GM19035 (cell line): Measurements from ENCODE around the gene STARD5.
A peak's percentile ranks its signal among the peaks of the same experiment; 100 is the strongest.

Source experiments
- ATAC-seq: cut with Tn5 transposase; IDR thresholded peaks from one replicate; pipeline ENCODE4 v1.9.1; 2021; ENCODE audit not compliant: unreplicated experiment

STARD5 gene

DNA sequence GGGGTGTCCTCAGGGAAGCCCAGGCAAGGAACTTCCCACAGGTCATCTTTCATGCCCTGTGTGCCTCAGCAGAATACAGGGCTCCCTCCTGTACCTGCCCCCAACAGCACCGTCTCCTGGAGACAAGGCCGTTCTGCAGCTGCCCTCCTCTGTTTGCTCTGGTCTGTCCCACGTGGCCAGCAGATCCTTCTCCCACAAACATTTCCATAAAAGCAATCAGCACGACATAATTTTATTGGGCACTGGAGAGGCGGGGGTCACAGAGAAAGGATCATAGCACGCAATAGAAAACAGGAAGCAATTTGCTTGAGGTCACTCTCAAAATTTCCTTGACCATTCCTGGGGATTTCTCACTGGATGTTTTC lies 29.4 kb downstream of the STARD5 start:
- ATAC-seq: no peak

DNA sequence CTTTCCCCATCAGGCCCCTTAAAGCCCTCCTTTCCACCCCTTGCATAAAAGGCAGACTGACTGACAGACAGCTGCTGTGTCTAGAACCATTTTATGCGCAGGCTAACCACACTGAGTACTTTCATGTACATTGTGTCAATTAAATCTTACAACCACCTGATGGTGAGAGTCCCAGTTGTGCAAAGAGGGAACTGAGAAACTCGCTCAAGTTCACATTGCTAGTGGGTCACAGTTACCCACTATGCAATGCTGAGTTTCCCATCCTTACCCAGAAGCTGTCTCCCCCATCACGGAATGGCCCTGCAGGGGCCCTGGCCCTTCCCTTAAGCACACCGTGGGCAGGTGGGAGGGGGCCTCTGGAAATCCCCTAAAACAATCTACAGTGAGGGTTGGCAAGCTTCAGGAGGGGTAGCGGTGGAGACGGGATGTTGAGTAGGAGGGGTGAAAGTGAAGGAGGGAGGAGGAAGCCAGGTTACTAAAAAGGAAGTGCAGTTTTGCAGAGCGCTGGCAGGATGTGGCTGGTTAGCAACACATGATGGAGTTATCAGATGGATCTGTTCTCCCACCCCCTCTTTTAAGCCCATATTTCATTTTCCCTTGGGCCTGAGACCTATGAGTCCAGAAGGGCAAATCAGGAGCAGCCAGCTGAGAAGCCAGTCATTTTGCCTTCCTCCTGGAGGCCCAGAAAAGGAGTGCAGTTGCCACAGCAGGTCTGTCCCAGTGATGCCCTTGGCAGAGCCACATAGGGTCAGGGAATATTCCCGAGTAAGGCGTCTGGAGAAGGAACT lies 30.0 kb downstream of the STARD5 start:
- peak; percentile 61 for ATAC-seq

DNA sequence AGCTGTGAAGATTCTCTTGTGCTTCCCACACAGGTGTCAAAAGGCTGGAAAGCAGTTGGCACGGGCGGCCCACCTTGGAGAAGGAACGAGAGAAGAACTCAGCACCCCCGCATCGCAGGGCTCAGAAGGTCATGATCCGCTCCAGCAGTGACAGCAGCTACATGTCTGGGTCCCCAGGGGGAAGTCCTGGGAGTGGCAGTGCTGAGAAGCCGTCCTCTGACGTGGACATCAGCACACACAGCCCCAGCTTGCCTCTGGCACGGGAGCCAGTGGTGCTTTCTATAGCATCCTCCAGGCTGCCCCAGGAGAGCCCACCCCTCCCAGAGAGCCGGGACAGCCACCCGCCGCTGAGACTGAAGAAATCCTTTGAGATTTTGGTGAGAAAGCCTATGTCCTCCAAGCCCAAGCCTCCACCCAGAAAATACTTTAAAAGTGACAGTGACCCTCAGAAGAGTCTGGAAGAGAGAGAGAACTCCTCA lies 31.4 kb downstream of the STARD5 start:
- ATAC-seq: peak; percentile 41

DNA sequence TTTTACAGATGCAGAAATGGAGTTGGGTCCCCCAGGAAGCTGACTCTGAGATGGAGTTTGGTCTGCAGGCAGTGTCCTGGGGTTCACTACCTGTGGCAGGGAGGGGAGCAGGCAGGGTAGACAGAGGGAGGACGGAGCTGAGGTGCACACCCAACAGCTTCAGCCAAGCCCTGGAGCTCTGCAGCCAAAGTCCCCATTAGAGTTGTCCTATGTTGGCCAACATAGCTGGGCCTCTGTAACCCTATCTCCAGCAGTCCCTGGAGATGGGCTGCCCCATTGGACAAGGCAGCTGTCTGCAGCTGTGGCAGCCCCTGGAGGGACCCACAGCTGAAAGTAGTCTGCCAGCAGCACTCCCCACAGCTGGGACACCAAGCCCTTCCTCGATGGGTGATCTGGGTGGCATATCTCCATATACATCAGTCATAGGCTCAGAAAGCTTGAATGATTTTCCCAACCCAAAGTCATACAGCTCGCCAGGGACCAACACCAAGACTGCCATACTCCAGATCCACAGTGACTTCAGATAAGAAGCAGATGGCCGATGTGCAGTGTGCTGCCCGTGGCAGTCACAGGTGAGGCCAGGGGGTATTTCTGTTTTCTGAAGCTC lies 31.9 kb downstream of the STARD5 start:
- ATAC-seq: peak; percentile 2

DNA sequence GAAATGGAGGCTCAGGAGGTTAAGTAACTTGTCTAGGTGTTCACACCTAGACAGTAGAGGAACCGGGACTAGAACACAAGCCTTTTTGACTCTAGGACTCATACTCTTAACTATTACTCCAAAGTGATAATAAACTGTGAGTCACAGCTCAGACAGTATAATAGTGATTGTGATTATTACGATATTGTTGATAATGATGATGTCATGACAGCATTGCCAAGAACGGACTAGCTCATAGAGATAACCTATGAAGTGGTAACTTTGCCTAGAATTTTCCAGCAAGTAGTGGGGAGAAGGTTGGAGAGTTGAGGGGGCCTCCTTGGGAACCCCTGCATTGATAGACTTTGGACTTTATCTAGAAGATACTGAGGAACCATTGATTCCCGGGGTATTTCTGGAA lies 34.0 kb downstream of the STARD5 start:
- no peak for ATAC-seq

DNA sequence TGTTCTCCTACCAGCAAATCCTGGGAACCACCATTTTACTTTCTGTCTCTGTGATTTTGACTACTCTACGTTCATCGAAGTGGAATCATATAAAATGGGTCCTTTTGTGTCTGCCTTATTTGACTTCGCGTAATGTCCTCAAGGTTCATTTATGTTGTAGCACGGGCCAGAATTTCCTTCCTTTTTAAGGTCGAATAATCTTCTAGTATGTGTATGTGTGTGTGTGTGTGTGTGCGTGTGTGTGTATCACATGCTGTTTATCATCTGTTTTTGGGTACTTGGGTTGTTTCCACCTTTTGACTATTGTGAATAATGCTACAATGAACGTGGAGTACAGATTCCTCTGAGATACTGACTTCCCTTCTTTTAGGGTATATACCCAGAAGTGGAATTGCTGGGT lies 35.3 kb downstream of the STARD5 start:
- ATAC-seq: no peak

DNA sequence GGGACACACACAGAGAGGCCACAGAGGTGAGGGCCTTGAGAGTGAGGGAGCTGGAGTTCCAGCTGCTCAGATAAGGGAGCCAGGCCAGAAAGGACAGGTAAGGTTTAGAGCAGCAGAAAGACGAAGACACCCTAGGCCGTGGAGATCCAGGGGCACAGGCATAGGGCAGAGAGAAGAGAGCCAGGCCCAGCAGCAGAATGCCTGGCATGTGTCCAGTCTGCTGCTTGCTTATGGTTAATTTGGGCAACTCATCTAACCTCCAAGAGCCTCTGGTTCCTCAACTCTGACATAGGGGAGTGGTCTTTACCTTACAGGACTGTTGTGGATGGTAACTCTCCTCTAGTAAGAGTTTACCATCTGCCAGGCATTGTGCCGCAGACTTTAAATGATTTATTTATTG lies 35.9 kb downstream of the STARD5 start:
- ATAC-seq: no peak

DNA sequence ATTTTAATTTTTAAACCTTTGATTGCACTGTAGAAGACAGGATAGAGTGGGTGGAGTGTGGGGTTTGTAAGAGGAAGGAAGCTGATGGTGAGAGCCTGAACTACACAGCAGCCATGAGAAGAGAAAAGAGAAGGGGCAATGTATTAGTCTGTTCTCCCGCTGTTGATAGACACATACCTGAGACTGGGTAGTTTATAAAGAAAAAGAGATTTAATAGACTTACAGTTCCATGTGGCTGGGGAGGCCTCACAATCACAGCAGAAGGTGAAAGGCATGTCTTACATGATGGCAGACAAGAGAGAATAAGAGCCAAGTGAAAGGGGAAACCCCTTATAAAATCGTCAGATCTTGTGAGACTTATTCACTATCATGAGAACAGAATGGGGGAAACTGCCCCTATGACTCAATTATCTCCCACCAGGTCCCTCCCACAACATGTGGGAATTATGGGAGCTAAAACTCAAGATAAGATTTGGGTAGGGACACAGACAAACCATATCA lies 37.3 kb downstream of the STARD5 start:
- peak; percentile 53 for ATAC-seq

DNA sequence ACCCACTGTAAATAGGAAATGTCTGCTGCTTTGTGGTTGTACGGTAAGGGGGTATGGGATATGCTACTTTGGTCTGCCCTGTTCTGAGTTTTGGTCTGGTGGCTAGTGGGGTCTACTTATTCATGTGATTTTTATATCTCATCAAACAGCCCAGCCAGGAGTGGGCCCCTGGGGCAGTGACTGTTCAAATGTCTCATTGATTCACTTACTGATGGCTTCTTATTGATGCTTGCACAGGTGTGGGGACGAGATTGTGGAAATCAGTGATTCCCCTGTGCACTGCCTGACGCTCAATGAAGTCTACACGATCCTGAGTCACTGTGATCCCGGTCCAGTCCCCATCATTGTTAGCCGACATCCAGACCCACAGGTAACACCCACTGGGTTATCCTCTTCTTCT lies 38.5 kb downstream of the STARD5 start:
- ATAC-seq: no peak

DNA sequence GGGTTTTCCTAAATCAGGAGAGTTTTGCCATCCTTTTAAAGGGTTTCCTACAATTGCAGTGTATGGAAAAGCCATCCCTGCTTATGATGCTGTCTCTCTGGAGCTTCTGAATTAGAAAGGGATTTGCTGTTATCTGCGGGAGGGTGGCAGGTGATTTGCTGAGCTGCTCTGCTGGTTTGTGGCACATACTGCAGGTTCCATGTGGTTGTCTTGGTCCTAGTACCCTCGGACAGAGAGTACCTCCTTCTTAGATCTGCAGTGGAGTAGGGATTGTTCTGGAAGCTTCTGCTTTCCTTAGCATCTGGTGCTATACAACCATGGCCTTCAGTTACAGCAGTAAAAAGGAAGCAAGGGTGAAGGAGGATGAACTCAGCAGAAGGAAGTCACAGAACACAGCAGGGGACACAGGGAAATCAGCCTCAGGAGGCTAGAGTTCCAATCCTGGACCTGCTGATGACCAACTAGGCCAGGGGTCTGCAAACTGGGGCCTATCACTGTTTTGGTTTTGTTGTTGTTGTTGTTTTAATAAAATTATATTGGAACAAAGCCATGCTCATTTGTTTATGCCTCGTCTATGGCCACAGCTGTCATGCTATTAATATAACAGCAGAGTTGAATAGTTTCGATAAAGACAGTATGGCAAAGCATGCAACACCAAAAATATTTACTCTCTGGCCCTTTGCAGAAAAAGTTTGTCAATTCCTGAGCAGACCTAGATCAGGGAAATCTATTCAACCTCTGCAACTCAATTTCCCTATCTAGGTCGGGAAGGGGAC lies 39.5 kb downstream of the STARD5 start:
- peak; percentile 69 for ATAC-seq

DNA sequence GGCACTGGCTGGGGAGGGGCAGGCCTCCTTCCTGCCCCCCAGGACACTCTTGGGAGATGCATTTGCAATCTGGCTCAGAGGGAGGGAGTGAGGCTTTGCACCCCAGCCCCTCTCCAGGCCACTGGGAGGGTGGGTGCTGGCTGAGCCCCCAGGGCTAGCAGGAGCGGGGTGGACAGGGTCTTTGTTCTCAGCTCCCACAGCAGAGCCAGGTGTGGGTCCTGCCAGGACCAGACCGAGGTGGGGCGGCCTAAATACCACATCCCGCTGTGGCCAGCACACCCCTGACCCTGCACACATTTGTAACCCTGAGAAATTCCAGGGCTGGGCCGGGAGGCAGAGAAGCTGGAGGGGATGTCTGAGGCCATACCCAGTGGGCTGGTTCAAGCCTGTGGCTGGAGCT lies 41.0 kb downstream of the STARD5 start:
- no peak for ATAC-seq

DNA sequence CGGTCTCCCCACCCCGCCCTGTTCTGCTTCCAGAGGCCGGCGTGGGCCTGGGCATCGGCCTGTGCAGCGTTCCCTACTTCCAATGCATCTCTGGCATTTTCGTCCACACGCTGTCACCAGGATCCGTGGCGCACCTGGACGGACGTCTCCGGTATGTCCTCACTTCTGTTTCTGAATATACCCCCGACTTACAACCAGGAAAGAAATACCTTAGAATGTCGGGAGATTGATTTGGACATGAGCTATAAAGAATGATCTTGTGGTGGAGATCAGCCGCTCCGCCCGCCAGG lies 41.4 kb downstream of the STARD5 start:
- no peak for ATAC-seq

DNA sequence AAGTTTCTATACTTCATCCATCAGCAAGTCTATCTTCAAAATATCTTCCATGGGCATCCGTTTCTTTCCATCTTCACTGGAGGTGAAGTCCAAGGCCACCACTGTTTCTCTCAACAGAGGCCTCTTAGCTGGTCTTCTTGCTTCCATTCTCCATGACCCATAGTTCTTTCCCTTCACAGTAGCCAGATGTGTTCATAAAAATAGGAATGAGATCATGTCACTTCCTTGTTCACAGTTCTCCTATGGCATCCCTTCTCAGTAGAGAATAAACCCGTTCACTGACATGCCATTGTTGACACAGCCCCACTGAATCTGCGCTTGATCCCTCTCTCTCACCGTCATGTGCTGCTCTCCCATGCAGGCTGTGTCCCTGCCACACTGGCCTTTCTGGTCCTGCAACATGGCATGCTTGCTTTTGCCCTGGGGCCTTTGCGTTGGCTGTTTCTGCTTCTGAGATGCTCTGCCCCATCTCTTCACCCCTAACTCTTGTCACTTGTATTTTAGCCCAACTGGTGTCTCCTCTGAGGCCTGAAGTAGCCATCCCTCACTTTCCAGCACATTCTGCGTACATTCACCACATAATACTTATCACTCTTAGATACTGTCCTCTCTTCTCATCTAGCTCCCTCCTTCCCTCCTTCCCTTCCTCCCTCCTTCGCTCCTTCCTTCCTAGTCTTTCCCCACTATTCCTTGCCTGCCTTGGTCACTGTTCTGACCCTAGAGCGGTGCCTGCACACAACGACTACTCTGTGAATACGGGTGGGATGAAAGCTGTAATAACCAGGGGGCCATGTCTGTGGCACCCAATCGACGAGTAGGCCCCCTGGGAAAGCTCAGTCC lies 42.0 kb downstream of the STARD5 start:
- ATAC-seq: no peak

DNA sequence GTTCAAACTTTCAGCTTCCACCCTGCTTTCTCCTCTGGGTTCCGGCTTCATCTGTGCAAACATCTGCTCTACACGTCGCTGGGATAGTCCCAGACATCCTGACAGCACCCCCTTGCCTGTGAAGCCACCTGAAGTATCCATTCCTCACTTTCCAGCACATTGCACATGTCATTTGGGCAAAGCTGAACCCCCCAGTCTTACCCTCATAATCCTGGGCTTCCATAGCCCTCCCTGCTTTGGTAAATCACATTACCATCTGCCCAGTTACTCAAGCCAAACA lies 42.5 kb downstream of the STARD5 start:
- no peak for ATAC-seq

DNA sequence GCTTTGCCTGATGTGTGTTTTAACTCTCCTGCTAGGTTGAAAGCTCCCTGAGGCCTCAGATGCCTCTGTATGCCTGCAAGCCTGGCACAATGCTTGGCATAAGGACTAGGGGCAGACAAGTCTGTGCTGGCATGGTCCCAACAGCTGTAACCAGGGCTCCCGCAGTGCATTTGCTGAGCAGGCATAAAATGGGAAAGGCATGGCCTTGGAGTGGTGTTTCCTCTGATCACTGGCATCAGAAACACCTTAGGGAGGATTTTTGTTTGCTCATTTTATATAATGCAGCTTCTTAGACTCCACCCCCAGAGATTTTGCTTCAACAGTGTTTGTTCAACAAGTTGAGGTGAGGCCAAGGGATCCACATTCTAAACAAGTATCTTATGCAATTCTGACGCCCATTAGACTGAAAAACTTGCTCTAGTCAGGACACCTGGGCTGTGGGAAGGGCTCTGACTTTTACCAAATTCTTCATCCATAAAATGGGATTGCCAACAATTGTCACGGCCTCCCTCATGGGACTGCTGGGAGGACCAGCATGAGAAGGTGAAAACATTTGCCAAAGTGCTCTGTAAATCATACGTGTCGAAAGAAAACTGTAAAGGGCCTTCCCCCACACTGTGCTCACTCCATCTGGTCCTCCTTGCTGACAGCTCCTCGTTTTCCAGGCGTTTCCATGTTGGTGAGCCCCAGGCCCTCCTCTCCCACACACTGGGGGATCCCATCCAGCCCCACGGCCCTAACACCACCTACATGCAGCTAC lies 43.1 kb downstream of the STARD5 start:
- ATAC-seq: no peak

DNA sequence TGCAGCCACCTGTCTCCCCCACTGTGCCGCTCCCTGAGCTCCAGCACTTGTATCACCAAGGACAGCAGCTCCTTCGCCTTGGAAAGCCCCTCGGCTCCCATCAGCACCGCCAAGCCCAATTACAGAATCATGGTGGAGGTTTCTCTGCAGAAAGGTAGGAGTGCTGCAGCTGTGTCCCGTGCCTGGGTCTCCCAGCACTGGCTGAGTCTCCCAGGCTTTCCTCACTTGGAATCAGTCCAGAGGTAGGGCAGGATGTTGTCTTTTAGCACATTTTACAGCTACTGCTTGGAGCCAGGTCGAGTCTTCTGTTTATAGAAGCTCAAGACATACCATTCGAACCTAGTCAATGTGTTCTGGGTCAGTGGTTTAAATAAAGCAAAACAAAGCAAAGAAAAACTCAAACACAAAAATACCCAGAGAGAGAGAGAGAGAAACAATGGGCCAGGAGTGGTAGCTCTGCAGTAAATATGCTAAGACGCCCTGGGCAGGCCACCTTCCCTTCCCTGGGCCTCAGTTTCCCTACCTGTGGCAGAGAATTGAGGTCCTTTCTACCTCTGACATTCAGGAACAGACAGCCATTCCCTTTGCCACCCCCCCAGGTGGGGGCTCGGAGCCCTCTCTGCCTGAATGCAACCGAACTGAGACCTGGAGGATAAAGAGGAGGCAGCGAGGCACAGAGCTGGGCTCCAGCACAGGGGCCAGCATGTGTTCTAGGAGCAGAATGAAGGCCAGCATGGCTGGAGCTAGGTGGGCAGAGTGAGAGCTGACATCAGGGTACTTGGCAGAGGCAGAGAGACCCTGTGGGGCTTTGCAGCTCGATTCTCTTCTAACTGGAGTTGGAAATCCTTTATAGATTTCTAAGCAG lies 44.1 kb downstream of the STARD5 start:
- ATAC-seq: no peak

DNA sequence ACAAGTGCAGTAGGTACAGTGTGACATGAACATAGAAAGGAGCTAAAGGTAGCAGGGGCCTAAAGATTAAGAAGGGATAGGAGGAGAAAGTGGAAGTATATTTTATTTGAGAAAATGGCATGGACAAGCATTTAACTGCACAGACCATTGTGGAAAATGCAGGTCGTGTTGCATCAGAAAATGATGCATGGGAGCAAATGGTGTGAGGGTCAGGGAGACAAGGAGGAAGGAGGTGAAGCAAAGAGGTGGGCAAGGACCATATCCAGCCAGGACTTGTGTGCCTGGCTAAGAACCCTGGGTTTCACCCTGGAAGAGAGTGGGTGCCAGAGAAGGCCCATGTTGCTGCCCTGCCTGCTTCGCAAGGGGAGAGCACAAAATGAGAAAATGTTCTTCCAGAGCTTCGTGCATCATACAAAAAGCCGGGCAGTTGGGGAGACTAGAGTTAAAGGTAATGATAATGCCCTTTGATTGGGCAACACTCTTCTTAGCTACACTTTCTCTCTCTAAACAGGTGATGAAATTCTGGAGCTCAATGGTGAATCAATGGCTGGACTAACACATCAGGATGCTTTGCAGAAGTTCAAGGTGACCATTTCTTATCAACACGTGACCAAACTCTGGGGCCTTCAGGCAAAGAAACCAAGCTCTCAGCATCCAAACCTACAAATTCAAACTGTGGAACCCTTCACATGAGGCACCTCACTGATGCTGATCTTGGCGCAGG lies 45.5 kb downstream of the STARD5 start:
- no peak for ATAC-seq

DNA sequence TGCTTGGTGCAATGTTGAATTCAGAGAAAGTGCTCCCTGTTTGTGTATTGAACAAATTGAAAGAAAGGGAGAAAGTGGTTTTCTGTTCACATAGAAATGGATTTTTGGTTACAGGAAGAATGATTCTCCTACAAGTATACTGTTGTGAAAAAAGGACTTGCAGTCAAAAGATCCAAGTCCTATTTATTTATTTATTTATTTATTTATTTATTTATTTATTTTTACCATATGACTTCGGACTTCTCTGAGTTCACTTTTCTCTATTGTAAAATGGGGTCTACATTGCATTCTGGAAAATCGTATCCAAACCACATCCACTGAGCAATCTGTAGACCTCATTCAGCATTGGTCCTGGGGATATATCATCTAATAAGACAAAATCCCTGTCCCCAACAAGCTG lies 46.1 kb downstream of the STARD5 start:
- ATAC-seq: no peak

DNA sequence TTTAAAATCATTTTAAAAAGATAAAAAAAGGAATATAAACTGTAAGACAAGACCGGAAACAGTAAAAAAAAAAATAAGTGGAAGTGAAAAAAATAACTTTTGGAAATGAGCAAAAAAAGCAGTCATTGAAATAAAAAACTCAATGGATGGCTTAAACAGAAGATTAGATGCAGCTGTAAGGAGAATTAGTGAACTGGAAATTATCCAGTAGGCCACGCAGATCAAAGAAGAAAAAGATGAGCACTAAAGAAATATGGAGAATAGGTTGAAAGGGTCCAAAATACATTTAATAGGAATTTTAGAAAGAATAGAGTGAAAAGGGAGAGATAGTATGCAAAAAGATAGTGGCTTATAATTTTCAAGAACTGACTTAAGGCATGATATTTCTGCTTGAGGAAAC lies 47.0 kb downstream of the STARD5 start:
- no peak for ATAC-seq
